CD4-positive, alpha-beta T cell (primary cell): ENCODE results near the gene DCAF6. TPM values are rescaled to one million over a fixed set of nuclear protein-coding genes. Genes with fewer than 3 reads are reported as not detected.

Experiments used
- ATAC-seq: fragments of 200-7000 bp; cut with Tn5 transposase; one replicate; pipeline ENCODE4 v1.10.0; 2022; ENCODE audit warnings: mild to moderate bottlenecking; ENCODE audit not compliant: poor library complexity
- CTCF ChIA-PET: fragments of 350-600 bp; sonication (Branson Sonifier 250); formaldehyde crosslinking; loops from one replicate; lab custom pipeline; 2021; ENCODE audit warnings: antibody characterized with exemption, inconsistent platforms; lab: Charles Lee
- POLR2A ChIA-PET: fragments of 350-600 bp; sonication (Branson Sonifier 250); formaldehyde crosslinking; loops from one replicate; lab custom pipeline; 2021; ENCODE audit warnings: antibody characterized with exemption, inconsistent platforms; lab: Charles Lee
- DNase-seq, 14 experiments: peaks; one replicate each; pipeline ENCODE4 v3.0.0-alpha.2; 2013 to 2020; ENCODE audit warnings: mixed read lengths in 2 of 14
- H3K27ac ChIP-seq, 2 donors: one replicate each; pipeline versions ENCODE4 v1.5.1 to v1.7.0; 2013; ENCODE audit warnings: low read length in 2 of 2, low read depth in 1 of 2, mild to moderate bottlenecking in 1 of 2
- H3K27me3 ChIP-seq, 2 experiments: 1 replicate in 1 of 2; 2 replicates in 1 of 2; pipeline versions ENCODE4 v1.6.1 to v1.7.0; 2013; ENCODE audit warnings: low read length in 2 of 2, control low read depth in 1 of 2, mild to moderate bottlenecking in 1 of 2, moderate library complexity in 1 of 2; ENCODE audit not compliant: insufficient read depth in 2 of 2, control insufficient read depth in 1 of 2
- H3K36me3 ChIP-seq: one replicate; pipeline ENCODE4 v1.6.1; 2013; ENCODE audit warnings: low read length, control low read depth; ENCODE audit not compliant: insufficient read depth
- H3K4me1 ChIP-seq: one replicate; pipeline ENCODE4 v1.6.1; 2013; ENCODE audit warnings: low read length, control low read depth; ENCODE audit not compliant: insufficient read depth
- H3K4me3 ChIP-seq: one replicate; pipeline ENCODE4 v1.5.1; 2013; ENCODE audit warnings: mild to moderate bottlenecking, low read length, moderate library complexity
- H3K9me3 ChIP-seq, 2 experiments: 1 replicate in 1 of 2; 2 replicates in 1 of 2; pipeline versions ENCODE4 v1.6.1 to v1.7.0; 2013; ENCODE audit warnings: low read length in 2 of 2, mild to moderate bottlenecking in 2 of 2, control low read depth in 1 of 2, moderate library complexity in 1 of 2; ENCODE audit not compliant: control insufficient read depth in 1 of 2, insufficient read depth in 1 of 2
- H3K27ac Mint-ChIP-seq: one replicate; pipeline ENCODE4 v1.8.0; 2020; ENCODE audit warnings: mixed read lengths
- H3K27me3 Mint-ChIP-seq: one replicate; pipeline ENCODE4 v1.8.0; 2021; ENCODE audit warnings: mixed read lengths
- H3K36me3 Mint-ChIP-seq: one replicate; pipeline ENCODE4 v1.8.0; 2021; ENCODE audit warnings: low read depth, mixed read lengths
- H3K4me1 Mint-ChIP-seq: one replicate; pipeline ENCODE4 v1.8.0; 2021; ENCODE audit warnings: low read depth, mixed read lengths
- H3K4me3 Mint-ChIP-seq: one replicate; pipeline ENCODE4 v1.8.0; 2020; ENCODE audit warnings: mild to moderate bottlenecking, mixed read lengths
- H3K9me3 Mint-ChIP-seq: one replicate; pipeline ENCODE4 v1.8.0; 2020; ENCODE audit warnings: mixed read lengths
- CTCF ChIP-seq: fragments of 200-600 bp; IDR thresholded peaks from one replicate; pipeline ENCODE4 v1.8.0; 2022; ENCODE audit warnings: antibody characterized with exemption, mild to moderate bottlenecking
- intact Hi-C, 2 experiments: fragments of 100-400 bp; cut with DNase I in 1 of 2; cut with micrococcal nuclease in 1 of 2; formaldehyde crosslinking; loops; one replicate each; pipeline versions ENCODE4 v1.15.1 to v1.9.0; 2023 to 2025; cut with DNase I, micrococcal nuclease
- total RNA-seq, 174 experiments: library from RNA in 2 of 174; stranded (reverse) in 2 of 174; gene quantifications; one replicate each; pipeline ENCODE4 v1.2.3 and lab custom pipeline; 2021 to 2026

The DCAF6 gene
- total RNA-seq, 2 experiments from 2014 or later = 13.3 to 13.6 TPM

GRCh38 chr1:168116327-168116799, 179.9 kb downstream of the DCAF6 start:
- ChIA-PET CTCF (interaction anchor here (0.7 to 0.9 kb wide), 2 partner anchors 13 to 34 kb away, joined by 3 read pairs; no protein-coding TSS in a partner anchor), POLR2A (no interaction called here)
- DNase-seq (no peak), ATAC-seq (no peak)
- Histone ChIP-seq H3K27me3 (peaks cover under 1% of the 10 kb centered on the region in 2 experiments), H3K27ac (no peak overlapping the region), H3K9me3 (no peaks in the 10 kb centered on the region), H3K36me3 (no peaks in the 10 kb centered on the region), H3K4me1 (no peaks in the 10 kb centered on the region), H3K4me3 (no peak overlapping the region)
- intact Hi-C loops = no loop called here
- Mint-ChIP-seq H3K4me3 (no peak overlapping the region), H3K9me3 (no peaks in the 10 kb centered on the region), H3K36me3 (no peaks in the 10 kb centered on the region), H3K27ac (no peak overlapping the region), H3K27me3 (no peaks in the 10 kb centered on the region), H3K4me1 (no peaks in the 10 kb centered on the region)
- TF ChIP-seq CTCF = no peak

GRCh38 chr1:168119750-168120149, 183.3 kb downstream of the DCAF6 start:
- Histone ChIP-seq H3K9me3 (no peaks in the 10 kb centered on the region), H3K4me3 (no peak overlapping the region), H3K36me3 (no peaks in the 10 kb centered on the region), H3K4me1 (no peaks in the 10 kb centered on the region), H3K27me3 (peaks cover 2 to 9% of the 10 kb centered on the region in 2 experiments), H3K27ac (no peak overlapping the region)
- Mint-ChIP-seq H3K4me3 (no peak overlapping the region), H3K36me3 (no peaks in the 10 kb centered on the region), H3K27ac (no peak overlapping the region), H3K4me1 (no peaks in the 10 kb centered on the region), H3K9me3 (no peaks in the 10 kb centered on the region), H3K27me3 (peaks cover 14% of the 10 kb centered on the region)
- ChIA-PET POLR2A (no interaction called here), CTCF (no interaction called here)
- no peak for DNase-seq
- intact Hi-C loops = no loop called here
- no peak for TF ChIP-seq CTCF
- ATAC-seq = no peak

- no peak overlapping the region for H3K27ac ChIP-seq
- DNase-seq (no peak), ATAC-seq (no peak)
- no peaks in the 10 kb centered on the region for H3K4me1 Mint-ChIP-seq
- H3K4me1 ChIP-seq = no peaks in the 10 kb centered on the region
- no peaks in the 10 kb centered on the region for H3K9me3 Mint-ChIP-seq
- H3K36me3 Mint-ChIP-seq = no peaks in the 10 kb centered on the region
- H3K27me3 ChIP-seq = peaks cover 4 to 9% of the 10 kb centered on the region in 2 experiments
- no peak for TF ChIP-seq CTCF
- H3K27me3 Mint-ChIP-seq = peaks cover 18% of the 10 kb centered on the region
- CTCF ChIA-PET = no interaction called here
- H3K36me3 ChIP-seq = no peaks in the 10 kb centered on the region
- no peak overlapping the region for H3K4me3 Mint-ChIP-seq
- H3K4me3 ChIP-seq = no peak overlapping the region
- POLR2A ChIA-PET = no interaction called here
- intact Hi-C loops = no loop called here
- H3K9me3 ChIP-seq = no peaks in the 10 kb centered on the region
- H3K27ac Mint-ChIP-seq = no peak overlapping the region
Measured at GRCh38 chr1:168121401-168122011, 185.0 kb downstream of the DCAF6 start.
